Endothelial cell of umbilical vein (primary cell): ENCODE data around the gene ENOX2. TPM values are rescaled to one million over a fixed set of nuclear protein-coding genes. Genes with fewer than 3 reads are reported as not detected.

Experiments
- BruUV-seq: library from RNA; stranded (reverse); fragments of 400-500 nt; replicated peaks from 2 replicates; lab custom pipeline; 2021; lab: Mats Ljungman, UMichigan
- CTCF ChIA-PET: fragments of 300-600, 350-600 bp; sonication (Branson Sonifier 250); formaldehyde crosslinking; loops from one replicate; lab custom pipeline; 2021; ENCODE audit warnings: antibody characterized with exemption, inconsistent platforms; lab: Charles Lee
- POLR2A ChIA-PET: fragments of 300-600, 350-600 bp; sonication (Branson Sonifier 250); formaldehyde crosslinking; loops from one replicate; lab custom pipeline; 2021; ENCODE audit warnings: antibody characterized with exemption, inconsistent platforms; lab: Charles Lee
- DNase-seq: peaks from one replicate; pipeline ENCODE4 v3.0.0-alpha.2; 2011; ENCODE audit warnings: low read depth, low spot score
- FAIRE-seq: peaks from 2 replicates; lab custom pipeline; 2011; peaks lifted over from hg19 to GRCh38; lab: Jason Lieb, UNC
- H2AFZ ChIP-seq: 2 replicates; pipeline ENCODE4 v1.6.0; 2012; ENCODE audit warnings: low read depth, low read length, control low read depth, inconsistent platforms
- H3K27ac ChIP-seq: 2 replicates; pipeline ENCODE4 v1.5.1; 2011; ENCODE audit warnings: low read depth, mild to moderate bottlenecking, control low read depth, low read length, moderate library complexity; ENCODE audit not compliant: insufficient read depth
- H3K27me3 ChIP-seq, 2 experiments: 2 replicates each; pipeline versions ENCODE4 v1.6.0 to v1.6.1; 2011; ENCODE audit warnings: low read length in 2 of 2, mixed read lengths in 1 of 2; ENCODE audit not compliant: control insufficient read depth in 2 of 2, insufficient read depth in 2 of 2
- H3K36me3 ChIP-seq, 2 experiments: 2 replicates in 1 of 2; 3 replicates in 1 of 2; pipeline ENCODE4 v1.5.1; 2011; ENCODE audit warnings: low read length in 2 of 2, mild to moderate bottlenecking in 1 of 2, moderate library complexity in 1 of 2; ENCODE audit not compliant: control insufficient read depth in 2 of 2, insufficient read depth in 2 of 2; ENCODE audit errors: extremely low read depth in 1 of 2
- H3K4me1 ChIP-seq: 3 replicates; pipeline ENCODE4 v1.5.1; 2011; ENCODE audit warnings: mild to moderate bottlenecking, low read length; ENCODE audit not compliant: control insufficient read depth, insufficient read depth; ENCODE audit errors: extremely low read depth
- H3K4me2 ChIP-seq: 2 replicates; pipeline ENCODE4 v1.6.1; 2011; ENCODE audit warnings: low read length, control low read depth, mixed read lengths; ENCODE audit not compliant: insufficient read depth
- H3K4me3 ChIP-seq, 3 experiments: fragments of 200-600 bp in 1 of 3; sonication (generic), shearing (Covaris generic) in 1 of 3; replicated peaks in 1 of 3; 2 replicates each; pipeline ENCODE4 v1.5.1; 2011 to 2016; ENCODE audit warnings: control low read depth in 3 of 3, low read length in 3 of 3, mild to moderate bottlenecking in 2 of 3, inconsistent platforms in 1 of 3, low read depth in 1 of 3, moderate library complexity in 1 of 3; ENCODE audit not compliant: insufficient read depth in 1 of 3
- H3K79me2 ChIP-seq: 2 replicates; pipeline ENCODE4 v1.6.0; 2012; ENCODE audit warnings: low read length, inconsistent platforms; ENCODE audit not compliant: control insufficient read depth, insufficient read depth
- H3K9ac ChIP-seq: replicated peaks from 2 replicates; pipeline ENCODE3; 2011; ENCODE audit warnings: low read length, control low read depth; ENCODE audit not compliant: insufficient read depth; ENCODE audit errors: extremely low read depth
- H3K9me1 ChIP-seq: replicated peaks from 3 replicates; pipeline ENCODE4 v1.6.0; 2011; ENCODE audit warnings: mild to moderate bottlenecking, low read length; ENCODE audit not compliant: control insufficient read depth, insufficient read depth; ENCODE audit errors: extremely low read depth
- H3K9me3 ChIP-seq: replicated peaks from 2 replicates; pipeline ENCODE4 v1.5.1; 2012; ENCODE audit warnings: low read length, inconsistent platforms; ENCODE audit not compliant: control insufficient read depth, insufficient read depth
- H4K20me1 ChIP-seq: replicated peaks from 2 replicates; pipeline ENCODE3; 2011; ENCODE audit warnings: mild to moderate bottlenecking, low read length; ENCODE audit not compliant: control insufficient read depth, insufficient read depth; ENCODE audit errors: extremely low read depth
- CTCF ChIP-seq, 2 donors: IDR thresholded peaks; 1 replicate in 1 of 2; 2 replicates in 1 of 2; pipeline ENCODE4 v1.5.1; 2011; ENCODE audit warnings: low read length in 2 of 2, mild to moderate bottlenecking in 2 of 2, moderate library complexity in 2 of 2, control low read depth in 1 of 2, inconsistent platforms in 1 of 2, low read depth in 1 of 2; ENCODE audit not compliant: insufficient read depth in 1 of 2; ENCODE audit errors: extremely low read depth in 1 of 2
- EZH2 ChIP-seq: IDR thresholded peaks from 2 replicates; pipeline ENCODE4 v1.6.1; 2012; ENCODE audit warnings: borderline replicate concordance, low read depth, mild to moderate bottlenecking, moderate library complexity, low read length, inconsistent platforms; ENCODE audit not compliant: severe bottlenecking
- FOS ChIP-seq: IDR thresholded peaks from 2 replicates; pipeline ENCODE4 v1.6.1; 2011; ENCODE audit warnings: mild to moderate bottlenecking, low read length, moderate library complexity, borderline replicate concordance; ENCODE audit not compliant: insufficient read depth
- GATA2 ChIP-seq: IDR thresholded peaks from 2 replicates; pipeline ENCODE4 v1.7.0; 2011; ENCODE audit warnings: low read depth, mild to moderate bottlenecking, moderate library complexity, mixed read lengths, low read length; ENCODE audit not compliant: insufficient read length, insufficient read depth
- JUN ChIP-seq: IDR thresholded peaks from 2 replicates; pipeline ENCODE4 v1.6.1; 2011; ENCODE audit warnings: borderline replicate concordance, low read depth; ENCODE audit not compliant: insufficient read length, insufficient read depth
- MAX ChIP-seq: IDR thresholded peaks from 2 replicates; pipeline ENCODE4 v1.6.1; 2011; ENCODE audit not compliant: insufficient read depth, insufficient read length
- MYC ChIP-seq: IDR thresholded peaks from one replicate; pipeline ENCODE4 v1.6.1; 2011; ENCODE audit warnings: mild to moderate bottlenecking, low read depth, low read length
- POLR2A ChIP-seq: IDR thresholded peaks from 2 replicates; pipeline ENCODE4 v1.6.1; 2012; ENCODE audit warnings: low read depth, mild to moderate bottlenecking, control low read depth, low read length
- POLR2AphosphoS5 ChIP-seq: IDR thresholded peaks from 2 replicates; pipeline ENCODE4 v1.6.1; 2012; ENCODE audit warnings: low read depth, mild to moderate bottlenecking, control low read depth, low read length, moderate library complexity; ENCODE audit not compliant: insufficient read depth
- dilution Hi-C: fragments of 300-500 bp; cut with MboI; formaldehyde crosslinking; loops from one replicate; pipeline ENCODE4 v1.15.0; 2019; ENCODE audit warnings: low sequenced_read_pairs; ENCODE audit not compliant: extremely low pct_ligation_motif_present
- intact Hi-C: fragments of 100-400 bp; cut with micrococcal nuclease; formaldehyde crosslinking; loops from one replicate; pipeline ENCODE4 v1.10.0; 2022
- polyA plus RNA-seq, 4 experiments: library from polyadenylated mRNA; depleted of rRNA in 3 of 4; stranded (reverse) in 3 of 4; unstranded in 1 of 4; fragments of >200 nt; gene quantifications; 2 replicates each; pipeline versions ENCODE4 v1.2.1 to v1.2.3, GENCODE V29; 2011 to 2012; ENCODE audit warnings: missing spikeins in 1 of 4
- total RNA-seq: library from RNA; stranded (reverse); gene quantifications from 2 replicates; pipeline ENCODE4 v1.2.3, GENCODE V29; 2021

ENOX2 gene
- total and polyA plus RNA-seq, 2 donors (not counting 3 experiments of a cell fraction or from before 2014, with no cell fraction given) = 5.5 to 13.1 TPM

- no peaks in the 10 kb centered on the region for H3K9me3 ChIP-seq
- FAIRE-seq = no peak
Measured at GRCh38 chrX:130944230-130944629, 41.2 kb upstream of the ENOX2 start.

More at GRCh38 chrX:130944230-130944629, 41.2 kb upstream of the ENOX2 start:
- BruUV-seq = no TSS peak
- CTCF ChIA-PET = no interaction called here
- no peak for DNase-seq
- Histone ChIP-seq H3K4me1 (no peaks in the 10 kb centered on the region), H3K9ac (no peak overlapping the region), H3K4me2 (no peak overlapping the region), H2AFZ (no peak overlapping the region), H3K9me1 (no peaks in the 10 kb centered on the region), H4K20me1 (no peaks in the 10 kb centered on the region), H3K4me3 (no peak overlapping the region), H3K79me2 (no peaks in the 10 kb centered on the region), H3K27ac (no peak overlapping the region), H3K36me3 (no peaks in the 10 kb centered on the region), H3K27me3 (no peaks in the 10 kb centered on the region)
- POLR2A ChIA-PET = no interaction called here
- TF ChIP-seq GATA2 = no peak
- no peak for TF ChIP-seq MAX
- no peak for TF ChIP-seq JUN
- no peak for TF ChIP-seq POLR2AphosphoS5
- TF ChIP-seq EZH2 = no peak
- TF ChIP-seq MYC = no peak
- no peak for TF ChIP-seq POLR2A
- no peak for TF ChIP-seq FOS
- no peak for TF ChIP-seq CTCF (IDR thresholded peaks at IDR 0.05; ENCODE audit: extremely low read depth in 1 of 2, insufficient read depth in 1 of 2, low read depth in 1 of 2, low read length in 2 of 2)
- intact Hi-C loops = no loop called here
- dilution Hi-C loops = no loop called here
